ENCODE results near the gene IZUMO2.

IZUMO2 gene

DNA sequence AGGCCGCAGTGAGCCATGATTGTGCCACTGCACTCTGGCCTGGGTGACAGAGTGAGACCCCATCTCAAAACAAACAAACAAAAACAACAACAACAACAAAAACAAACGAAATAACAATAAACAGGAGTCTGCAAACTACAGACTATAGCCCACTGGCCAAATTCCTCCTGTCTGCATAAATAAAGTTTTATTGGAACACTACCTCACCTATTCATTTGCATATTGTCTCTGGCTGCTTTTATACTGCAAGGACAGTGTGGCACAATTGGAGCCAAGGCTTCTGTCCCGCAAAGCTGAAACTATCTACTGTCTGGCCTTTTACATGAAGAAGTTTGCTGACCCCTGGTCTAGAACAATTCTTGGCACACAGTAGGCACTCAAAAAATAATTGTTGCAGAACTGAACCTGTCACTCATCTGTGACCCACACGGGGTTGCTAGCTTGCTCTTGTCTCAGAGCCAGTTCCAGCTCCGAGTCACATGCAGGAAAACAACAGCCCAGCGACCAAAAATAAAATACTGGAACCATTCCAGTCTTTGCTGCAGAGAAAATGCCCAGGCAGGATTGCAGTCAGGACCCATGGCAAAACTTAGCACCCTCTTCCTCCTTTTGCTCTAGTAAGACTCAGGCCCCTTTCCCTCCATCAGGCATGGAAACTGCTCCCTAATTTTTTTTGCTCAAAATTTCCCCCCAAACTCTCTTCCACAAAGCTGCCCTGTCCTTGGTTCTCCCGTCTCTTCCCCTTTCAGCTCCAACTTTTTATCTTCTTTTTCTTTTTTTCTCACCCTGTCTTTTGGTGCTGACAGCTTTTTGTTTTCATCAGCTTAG lies 35.6 kb upstream of the IZUMO2 start:
- DNase-seq (ENCODE audit: low spot score in 2 of 2) (no peak), ATAC-seq (replicated peaks; ENCODE audit: extremely low read depth, poor library complexity, severe bottlenecking) (no peak)
- no peaks in the 10 kb centered on the region for H3K4me1 Mint-ChIP-seq
- no peak overlapping the region for H3K27ac Mint-ChIP-seq (ENCODE audit: low read depth)
- H3K9me3 Mint-ChIP-seq: no peaks in the 10 kb centered on the region
- H3K27me3 Mint-ChIP-seq: peaks cover 43% of the 10 kb centered on the region
- H3K4me3 Mint-ChIP-seq: no peak overlapping the region
- H3K36me3 Mint-ChIP-seq (ENCODE audit: insufficient read depth): no peaks in the 10 kb centered on the region

DNA sequence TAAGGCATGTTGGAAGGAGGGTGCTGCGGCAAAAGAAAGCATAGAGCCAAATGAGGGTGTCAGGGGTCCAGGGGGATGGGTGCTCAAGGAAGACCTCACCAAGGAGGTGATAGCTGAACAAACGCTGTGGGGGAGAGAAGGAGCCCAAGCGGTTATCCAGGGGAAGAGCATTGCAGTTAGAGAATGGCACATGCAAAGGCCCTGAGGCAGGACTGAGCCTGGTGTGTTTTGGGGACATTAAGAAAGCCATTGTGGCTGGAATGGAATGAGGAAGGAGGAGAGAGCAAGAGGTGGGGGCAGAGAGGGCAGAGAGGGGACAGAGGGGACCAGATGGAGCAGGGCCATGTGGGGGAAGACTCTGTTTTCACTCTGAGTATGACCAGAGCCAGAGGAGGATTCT lies 34.3 kb upstream of the IZUMO2 start:
- H3K27ac Mint-ChIP-seq (ENCODE audit: low read depth): no peak overlapping the region
- no peak overlapping the region for H3K4me3 Mint-ChIP-seq
- no peaks in the 10 kb centered on the region for H3K9me3 Mint-ChIP-seq
- H3K27me3 Mint-ChIP-seq: peaks cover 49% of the 10 kb centered on the region
- H3K4me1 Mint-ChIP-seq: no peaks in the 10 kb centered on the region
- no peaks in the 10 kb centered on the region for H3K36me3 Mint-ChIP-seq (ENCODE audit: insufficient read depth)
- ATAC-seq (replicated peaks; ENCODE audit: extremely low read depth, poor library complexity, severe bottlenecking) (no peak), DNase-seq (ENCODE audit: low spot score in 2 of 2) (no peak)

- no peaks in the 10 kb centered on the region for H3K36me3 Mint-ChIP-seq (ENCODE audit: insufficient read depth)
- no peaks in the 10 kb centered on the region for H3K9me3 Mint-ChIP-seq
- no peak for DNase-seq (ENCODE audit: low spot score in 2 of 2)
- no peaks in the 10 kb centered on the region for H3K4me1 Mint-ChIP-seq
- H3K27ac Mint-ChIP-seq (ENCODE audit: low read depth): no peak overlapping the region
- peaks cover 42% of the 10 kb centered on the region for H3K27me3 Mint-ChIP-seq
- no peak for ATAC-seq (replicated peaks; ENCODE audit: extremely low read depth, poor library complexity, severe bottlenecking)
- H3K4me3 Mint-ChIP-seq: no peak overlapping the region
Observed at GRCh38 chr19:50196322-50196932, 33.3 kb upstream of the IZUMO2 start.

DNA sequence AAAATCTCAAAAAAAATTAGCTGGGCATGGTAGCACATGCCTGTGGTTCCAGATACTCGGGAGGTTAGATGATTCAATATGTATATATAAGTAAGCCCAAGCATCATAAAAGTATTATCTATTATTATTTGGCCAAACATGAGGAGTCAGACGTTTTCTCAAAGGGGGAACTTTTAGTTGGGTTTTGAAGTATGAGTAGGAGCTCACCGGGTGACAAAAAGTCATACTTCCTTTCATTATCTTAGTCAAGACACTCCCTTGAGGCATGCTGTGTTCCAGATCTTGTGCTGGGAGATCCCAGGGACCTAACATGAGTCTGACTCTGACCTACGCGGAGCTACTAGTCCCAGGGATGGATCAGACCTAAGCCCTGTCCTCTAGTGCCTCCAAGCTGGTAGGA lies 32.1 kb upstream of the IZUMO2 start:
- Mint-ChIP-seq H3K27ac (ENCODE audit: low read depth) (no peak overlapping the region), H3K4me1 (no peaks in the 10 kb centered on the region), H3K36me3 (ENCODE audit: insufficient read depth) (no peaks in the 10 kb centered on the region), H3K27me3 (peaks cover 49% of the 10 kb centered on the region), H3K9me3 (no peaks in the 10 kb centered on the region), H3K4me3 (no peak overlapping the region)
- DNase-seq (ENCODE audit: low spot score in 2 of 2) (no peak), ATAC-seq (replicated peaks; ENCODE audit: extremely low read depth, poor library complexity, severe bottlenecking) (no peak)

DNA sequence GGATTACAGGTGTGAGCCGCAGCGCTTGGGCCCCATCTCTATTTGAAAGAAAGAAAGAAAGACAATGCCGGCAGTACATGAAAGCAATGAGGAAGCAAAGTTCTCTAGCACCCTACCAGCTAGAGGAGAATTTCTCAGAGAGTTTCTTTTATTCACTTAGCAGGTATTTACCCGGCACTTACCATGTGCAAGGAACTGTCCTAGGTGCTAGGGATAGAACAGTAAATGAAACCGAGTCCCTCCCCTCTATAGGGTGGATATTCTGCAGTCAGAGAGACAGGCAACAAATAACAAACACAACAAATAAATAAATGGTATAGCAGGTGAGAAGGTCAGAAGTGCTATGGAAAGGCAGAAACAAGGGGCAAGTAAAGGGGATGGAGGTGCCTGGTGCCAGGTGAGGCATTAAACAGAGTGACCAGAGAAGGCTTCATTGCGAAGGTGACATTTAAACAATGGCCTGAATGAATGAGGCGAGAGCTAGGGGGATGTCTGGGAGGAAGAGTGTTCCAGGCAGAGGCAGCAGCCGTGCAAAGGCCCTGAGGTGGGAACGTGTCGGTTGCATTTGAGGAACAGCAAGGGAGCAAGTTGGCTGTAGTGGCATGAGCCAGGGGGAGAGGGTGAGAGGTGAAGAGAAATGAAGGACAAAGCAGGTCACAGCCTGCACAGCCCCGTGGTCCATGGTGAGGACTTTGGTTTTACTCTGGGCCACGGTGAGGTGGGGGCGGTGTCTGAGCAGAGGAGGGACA lies 29.6 kb upstream of the IZUMO2 start:
- no peak overlapping the region for H3K27ac Mint-ChIP-seq (ENCODE audit: low read depth)
- ATAC-seq (replicated peaks; ENCODE audit: extremely low read depth, poor library complexity, severe bottlenecking) (no peak), DNase-seq (ENCODE audit: low spot score in 2 of 2) (no peak)
- no peaks in the 10 kb centered on the region for H3K4me1 Mint-ChIP-seq
- no peaks in the 10 kb centered on the region for H3K36me3 Mint-ChIP-seq (ENCODE audit: insufficient read depth)
- H3K27me3 Mint-ChIP-seq: peaks cover 47% of the 10 kb centered on the region
- no peak overlapping the region for H3K4me3 Mint-ChIP-seq
- no peaks in the 10 kb centered on the region for H3K9me3 Mint-ChIP-seq

DNA sequence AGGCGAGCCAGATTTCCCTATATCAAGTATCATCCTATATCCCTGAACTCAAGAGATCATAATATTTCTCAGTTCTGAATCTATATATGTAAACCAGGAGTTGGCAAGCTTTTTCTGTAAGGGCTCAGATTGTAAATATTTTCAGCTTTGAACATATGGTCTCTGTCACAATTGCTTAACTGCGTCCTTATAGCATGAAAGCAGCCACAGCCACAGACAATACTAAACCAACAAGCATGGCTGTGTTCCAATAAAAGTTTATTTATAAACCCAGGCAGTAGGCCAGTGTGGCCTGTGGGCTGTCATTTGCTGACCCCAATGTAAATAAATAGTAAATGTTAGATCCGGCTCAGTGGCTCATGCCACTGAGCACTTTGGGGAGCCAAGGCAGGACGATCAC lies 28.1 kb upstream of the IZUMO2 start:
- Mint-ChIP-seq H3K27me3 (peaks cover 32% of the 10 kb centered on the region), H3K4me1 (no peaks in the 10 kb centered on the region), H3K4me3 (no peak overlapping the region), H3K27ac (ENCODE audit: low read depth) (no peak overlapping the region), H3K9me3 (no peaks in the 10 kb centered on the region), H3K36me3 (ENCODE audit: insufficient read depth) (no peaks in the 10 kb centered on the region)
- DNase-seq (ENCODE audit: low spot score in 2 of 2): no peak
- ATAC-seq (replicated peaks; ENCODE audit: extremely low read depth, poor library complexity, severe bottlenecking): no peak

DNA sequence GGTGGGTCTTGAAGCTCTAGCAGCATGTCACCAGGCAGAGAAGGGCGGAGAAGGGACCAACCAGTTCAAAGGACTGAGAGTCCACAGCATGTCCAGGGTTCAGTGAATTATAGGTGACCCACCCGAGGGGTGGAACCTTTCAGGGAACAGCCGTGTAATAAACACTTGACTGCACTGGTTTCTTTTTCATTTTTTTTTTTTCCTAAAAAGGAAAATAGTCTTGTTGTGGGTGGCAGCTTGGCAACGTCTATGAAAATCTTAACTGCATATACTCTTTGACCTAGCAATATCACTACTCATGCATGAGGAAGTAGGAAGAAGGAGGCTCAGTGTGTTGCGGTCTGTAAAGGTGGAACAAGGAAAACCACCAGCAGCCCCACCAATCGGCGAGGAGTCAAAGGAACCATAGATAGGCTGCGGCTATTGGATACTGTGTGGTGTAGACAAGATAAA lies 27.4 kb upstream of the IZUMO2 start:
- H3K9me3 Mint-ChIP-seq: no peaks in the 10 kb centered on the region
- peaks cover 28% of the 10 kb centered on the region for H3K27me3 Mint-ChIP-seq
- no peaks in the 10 kb centered on the region for H3K4me1 Mint-ChIP-seq
- ATAC-seq (replicated peaks; ENCODE audit: extremely low read depth, poor library complexity, severe bottlenecking) (no peak), DNase-seq (ENCODE audit: low spot score in 2 of 2) (no peak)
- no peak overlapping the region for H3K27ac Mint-ChIP-seq (ENCODE audit: low read depth)
- no peak overlapping the region for H3K4me3 Mint-ChIP-seq
- no peaks in the 10 kb centered on the region for H3K36me3 Mint-ChIP-seq (ENCODE audit: insufficient read depth)

- Mint-ChIP-seq H3K4me1 (no peaks in the 10 kb centered on the region), H3K4me3 (no peak overlapping the region), H3K27ac (ENCODE audit: low read depth) (no peak overlapping the region), H3K27me3 (peaks cover 28% of the 10 kb centered on the region), H3K36me3 (ENCODE audit: insufficient read depth) (no peaks in the 10 kb centered on the region), H3K9me3 (no peaks in the 10 kb centered on the region)
- DNase-seq (ENCODE audit: low spot score in 2 of 2) (no peak), ATAC-seq (replicated peaks; ENCODE audit: extremely low read depth, poor library complexity, severe bottlenecking) (no peak)
Observed at GRCh38 chr19:50189331-50189730, 26.2 kb upstream of the IZUMO2 start.

DNA sequence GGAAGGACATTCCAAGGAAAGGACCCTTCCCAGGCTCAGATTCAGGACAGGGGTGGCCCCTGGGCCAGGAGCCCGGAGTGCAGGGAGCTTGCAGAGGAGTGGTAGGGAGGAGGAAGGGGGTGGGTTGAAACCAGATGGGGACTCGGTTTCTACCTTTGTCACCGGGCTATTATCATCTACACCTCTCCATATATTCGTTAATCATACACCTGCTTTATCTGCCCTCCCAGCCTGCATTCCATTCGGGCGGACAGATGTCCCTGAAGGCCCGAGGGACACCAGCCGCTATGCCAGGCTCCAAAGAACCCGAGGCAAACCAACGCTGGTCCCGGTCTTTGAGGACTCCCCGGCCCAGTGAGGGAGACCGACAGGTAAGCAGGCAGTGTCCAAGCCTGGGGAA lies 24.9 kb upstream of the IZUMO2 start:
- no peaks in the 10 kb centered on the region for H3K36me3 Mint-ChIP-seq (ENCODE audit: insufficient read depth)
- H3K4me1 Mint-ChIP-seq: no peaks in the 10 kb centered on the region
- H3K4me3 Mint-ChIP-seq: no peak overlapping the region
- DNase-seq (ENCODE audit: low spot score in 2 of 2) (no peak), ATAC-seq (replicated peaks; ENCODE audit: extremely low read depth, poor library complexity, severe bottlenecking) (no peak)
- H3K27me3 Mint-ChIP-seq: peaks cover 23% of the 10 kb centered on the region
- no peak overlapping the region for H3K27ac Mint-ChIP-seq (ENCODE audit: low read depth)
- no peaks in the 10 kb centered on the region for H3K9me3 Mint-ChIP-seq

GRCh38 chr19:50184196-50184595 lies 21.1 kb upstream of the IZUMO2 start:
- ATAC-seq (replicated peaks; ENCODE audit: extremely low read depth, poor library complexity, severe bottlenecking) (no peak), DNase-seq (ENCODE audit: low spot score in 2 of 2) (no peak)
- no peaks in the 10 kb centered on the region for H3K36me3 Mint-ChIP-seq (ENCODE audit: insufficient read depth)
- H3K4me1 Mint-ChIP-seq: no peaks in the 10 kb centered on the region
- H3K4me3 Mint-ChIP-seq: no peak overlapping the region
- H3K9me3 Mint-ChIP-seq: no peaks in the 10 kb centered on the region
- no peak overlapping the region for H3K27ac Mint-ChIP-seq (ENCODE audit: low read depth)
- peaks cover 10% of the 10 kb centered on the region for H3K27me3 Mint-ChIP-seq

GRCh38 chr19:50181121-50181520 lies 18.0 kb upstream of the IZUMO2 start:
- H3K4me3 Mint-ChIP-seq: no peak overlapping the region
- H3K9me3 Mint-ChIP-seq: no peaks in the 10 kb centered on the region
- peaks cover 1% of the 10 kb centered on the region for H3K36me3 Mint-ChIP-seq (ENCODE audit: insufficient read depth)
- no peak for ATAC-seq (replicated peaks; ENCODE audit: extremely low read depth, poor library complexity, severe bottlenecking)
- peaks cover 11% of the 10 kb centered on the region for H3K27me3 Mint-ChIP-seq
- no peak for DNase-seq (ENCODE audit: low spot score in 2 of 2)
- H3K27ac Mint-ChIP-seq (ENCODE audit: low read depth): no peak overlapping the region
- no peaks in the 10 kb centered on the region for H3K4me1 Mint-ChIP-seq

- H3K9me3 Mint-ChIP-seq: no peaks in the 10 kb centered on the region
- peaks cover 2% of the 10 kb centered on the region for H3K36me3 Mint-ChIP-seq (ENCODE audit: insufficient read depth)
- no peak for ATAC-seq (replicated peaks; ENCODE audit: extremely low read depth, poor library complexity, severe bottlenecking)
- H3K4me1 Mint-ChIP-seq: no peaks in the 10 kb centered on the region
- DNase-seq (ENCODE audit: low spot score in 2 of 2): no peak
- peaks cover 11% of the 10 kb centered on the region for H3K27me3 Mint-ChIP-seq
- no peak overlapping the region for H3K4me3 Mint-ChIP-seq
- no peak overlapping the region for H3K27ac Mint-ChIP-seq (ENCODE audit: low read depth)
Observed at GRCh38 chr19:50178859-50179537, 15.9 kb upstream of the IZUMO2 start.

Measured in central memory CD8-positive, alpha-beta T cell (primary cell).